K562 (cell line): Measurements from ENCODE around the gene GNS. TPM values are rescaled to one million over a fixed set of nuclear protein-coding genes. Genes with fewer than 3 reads are reported as not detected.

Experiments used
- MTF1 ChIP-seq: fragments of 250-450 bp; sonication (Bioruptor Pico); IDR thresholded peaks from 2 replicates; pipeline ENCODE4 v1.9.0; 2021; ENCODE audit warnings: moderate library complexity, mild to moderate bottlenecking, inconsistent platforms, borderline replicate concordance
- REST ChIP-seq, 2 experiments: fragments of 450-650 bp; formaldehyde crosslinking in 1 of 2; IDR thresholded peaks; 2 replicates each; pipeline versions ENCODE4 v1.4.0 to v1.6.1; 2014 to 2020; ENCODE audit warnings: mild to moderate bottlenecking in 2 of 2, borderline replicate concordance in 1 of 2, low read depth in 1 of 2
- ZNF24 ChIP-seq: fragments of 450-650 bp; IDR thresholded peaks from 2 replicates; pipeline ENCODE4 v1.6.1; 2016
- ZNF408 ChIP-seq: fragments of 250-450 bp; sonication (Bioruptor Pico); IDR thresholded peaks from 2 replicates; pipeline ENCODE4 v1.4.0; 2020; ENCODE audit warnings: low read depth, mild to moderate bottlenecking, moderate library complexity
- polyA plus RNA-seq, 8 experiments: library from polyadenylated mRNA; depleted of rRNA in 4 of 8; stranded (reverse) in 5 of 8; unstranded in 3 of 8; fragments of >200 nt; fragmentation: Nextera tagmentation in 2 of 8; fragmentation: Illumina TruSeq in 1 of 8; extraction: Ambion mirVana in 2 of 8; extraction: Trizol in 1 of 8; gene quantifications; 2 replicates each; pipeline versions ENCODE4 v1.2.1 to v1.2.3, GENCODE V29; 2011 to 2014; ENCODE audit warnings: inconsistent platforms in 1 of 8, missing spikeins in 1 of 8
- total RNA-seq, 7 experiments: library from RNA; depleted of rRNA in 6 of 7; stranded (reverse); fragments of >200 nt in 6 of 7; fragmentation: Illumina TruSeq in 2 of 7; extraction: Trizol in 2 of 7; gene quantifications; 2 replicates each; pipeline versions ENCODE4 v1.2.1 to v1.2.3, GENCODE V29; 2011 to 2021; ENCODE audit warnings: low replicate concordance in 1 of 7

GNS gene
- total and polyA plus RNA-seq, 9 of the 15 experiments (the other 6 are each of a cell fraction or from before 2014, with no cell fraction given) = 4.6 to 30.3 (median 18.9) TPM

GRCh38 chr12:64687816-64688215 lies 71.4 kb downstream of the GNS start (continued):
- no peak for TF ChIP-seq REST (IDR thresholded peaks at IDR 0.05; ENCODE audit: borderline replicate concordance)
- TF ChIP-seq REST (CRISPR knock-in tag; IDR thresholded peaks at IDR 0.05; ENCODE audit: low read depth) = no peak
- TF ChIP-seq MTF1 (CRISPR knock-in tag) = no peak
- TF ChIP-seq ZNF408 = no peak
- no peak for TF ChIP-seq ZNF24
